ENCODE results near the gene CFAP69.

Gene CFAP69

DNA sequence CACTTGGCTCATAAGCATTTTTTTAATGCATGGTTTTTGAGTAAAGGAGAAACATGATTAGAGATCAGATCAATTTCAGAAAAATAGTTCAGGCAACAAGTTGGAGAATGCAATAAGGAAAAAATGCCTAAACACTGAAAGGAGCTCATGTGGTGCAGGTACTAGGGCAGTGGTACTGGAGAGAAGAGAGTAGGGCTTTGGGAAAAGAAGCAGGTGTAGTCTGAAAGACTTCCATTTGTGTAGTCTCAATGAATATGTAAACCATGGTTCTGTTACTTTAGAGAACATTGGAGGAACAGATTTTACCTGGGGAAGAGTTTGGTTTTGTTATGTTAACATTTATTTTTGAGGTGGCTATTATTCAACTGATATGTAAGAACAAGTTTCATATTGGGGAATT lies 107.0 kb downstream of the CFAP69 start:
- FAIRE-seq: no peak
- TF ChIP-seq POLR2A (IDR thresholded peaks at IDR 0.05; ENCODE audit: low read depth, low read length): no peak
- DNase-seq (ENCODE audit: insufficient read length, low spot score): no peak

Data from H54 (cell line).